H9 (cell line): Measurements from ENCODE around the gene EML1. TPM values are rescaled to one million over a fixed set of nuclear protein-coding genes. Genes with fewer than 3 reads are reported as not detected.

Experiments used
- DNase-seq: peaks from one replicate; pipeline ENCODE4 v3.0.0-alpha.2; 2017
- H2AFZ ChIP-seq: one replicate; pipeline ENCODE4 v1.6.1; 2013; ENCODE audit warnings: mild to moderate bottlenecking, low read length, control low read depth, moderate library complexity
- H2AK5ac ChIP-seq: 2 replicates; pipeline ENCODE4 v1.6.1; 2013; ENCODE audit warnings: low read length, control low read depth, mixed read lengths; ENCODE audit not compliant: insufficient read length
- H2BK120ac ChIP-seq: one replicate; pipeline ENCODE4 v1.6.1; 2013; ENCODE audit warnings: low read depth, mild to moderate bottlenecking, low read length, control low read depth, inconsistent platforms; ENCODE audit not compliant: poor library complexity, severe bottlenecking
- H2BK12ac ChIP-seq: 2 replicates; pipeline ENCODE4 v1.6.1; 2013; ENCODE audit warnings: low read length, control low read depth, mixed read lengths, low read depth; ENCODE audit not compliant: insufficient read length
- H2BK15ac ChIP-seq: 2 replicates; pipeline ENCODE4 v1.6.1; 2013; ENCODE audit warnings: low read depth, low read length, control low read depth
- H2BK20ac ChIP-seq: one replicate; pipeline ENCODE4 v1.6.1; 2013; ENCODE audit warnings: low read depth, mild to moderate bottlenecking, low read length, control low read depth, inconsistent platforms; ENCODE audit not compliant: poor library complexity, severe bottlenecking
- H2BK5ac ChIP-seq: 2 replicates; pipeline ENCODE4 v1.6.1; 2013; ENCODE audit warnings: low read length, control low read depth, mixed read lengths; ENCODE audit not compliant: insufficient read length
- H3K14ac ChIP-seq: 2 replicates; pipeline ENCODE4 v1.6.1; 2013; ENCODE audit warnings: low read length, control low read depth; ENCODE audit not compliant: insufficient read depth
- H3K18ac ChIP-seq: 2 replicates; pipeline ENCODE4 v1.6.1; 2013; ENCODE audit warnings: low read depth, mild to moderate bottlenecking, mixed read lengths, low read length, control low read depth; ENCODE audit not compliant: insufficient read length
- H3K23ac ChIP-seq: 2 replicates; pipeline ENCODE4 v1.6.1; 2013; ENCODE audit warnings: low read length, control low read depth, mixed read lengths, low read depth; ENCODE audit not compliant: insufficient read length
- H3K23me2 ChIP-seq: 2 replicates; pipeline ENCODE4 v1.6.1; 2013; ENCODE audit warnings: low read depth, mild to moderate bottlenecking, mixed read lengths, low read length, control low read depth; ENCODE audit not compliant: insufficient read length, poor library complexity, severe bottlenecking
- H3K27ac ChIP-seq: 2 replicates; pipeline ENCODE4 v1.5.1; 2013; ENCODE audit warnings: low read length, control low read depth, mixed read lengths, low read depth; ENCODE audit not compliant: insufficient read length
- H3K27me3 ChIP-seq: 2 replicates; pipeline ENCODE4 v1.6.1; 2013; ENCODE audit warnings: low read length, control low read depth, inconsistent platforms; ENCODE audit not compliant: insufficient read depth
- H3K4ac ChIP-seq: 2 replicates; pipeline ENCODE4 v1.6.1; 2013; ENCODE audit warnings: low read depth, mild to moderate bottlenecking, control low read depth, inconsistent platforms, low read length, moderate library complexity
- H3K4me1 ChIP-seq: 2 replicates; pipeline ENCODE4 v1.6.1; 2013; ENCODE audit warnings: low read length, control low read depth, inconsistent platforms; ENCODE audit not compliant: insufficient read depth
- H3K4me2 ChIP-seq: 2 replicates; pipeline ENCODE4 v1.6.1; 2013; ENCODE audit warnings: low read length, control low read depth, mixed read lengths; ENCODE audit not compliant: insufficient read length, insufficient read depth
- H3K56ac ChIP-seq: 2 replicates; pipeline ENCODE4 v1.6.1; 2013; ENCODE audit warnings: low read depth, mild to moderate bottlenecking, mixed read lengths, low read length, control low read depth; ENCODE audit not compliant: insufficient read length
- H3K79me1 ChIP-seq: 2 replicates; pipeline ENCODE4 v1.6.1; 2013; ENCODE audit warnings: low read depth, mild to moderate bottlenecking, moderate library complexity, low read length, control low read depth, inconsistent platforms; ENCODE audit not compliant: insufficient read depth, poor library complexity, severe bottlenecking
- H3K79me2 ChIP-seq: 2 replicates; pipeline ENCODE4 v1.6.1; 2013; ENCODE audit warnings: low read length, control low read depth, inconsistent platforms; ENCODE audit not compliant: insufficient read depth
- H3K9ac ChIP-seq: 2 replicates; pipeline ENCODE4 v1.6.1; 2013; ENCODE audit warnings: low read length, control low read depth, mixed read lengths; ENCODE audit not compliant: insufficient read length; ENCODE audit errors: extremely low read depth
- H3K9me3 ChIP-seq: one replicate; pipeline ENCODE4 v1.6.1; 2013; ENCODE audit warnings: low read depth, low read length, inconsistent platforms; ENCODE audit not compliant: control insufficient read depth
- H3T11ph ChIP-seq: one replicate; pipeline ENCODE4 v1.6.1; 2013; ENCODE audit warnings: mild to moderate bottlenecking, low read length, control low read depth, inconsistent platforms
- H4K20me1 ChIP-seq: one replicate; pipeline ENCODE4 v1.6.1; 2013; ENCODE audit not compliant: control insufficient read depth, insufficient read length, insufficient read depth
- H4K5ac ChIP-seq: 2 replicates; pipeline ENCODE4 v1.6.1; 2013; ENCODE audit warnings: low read depth, mild to moderate bottlenecking, mixed read lengths, low read length, control low read depth; ENCODE audit not compliant: insufficient read length
- H4K8ac ChIP-seq: replicated peaks from 2 replicates; pipeline ENCODE4 v1.6.1; 2013; ENCODE audit warnings: low read length, control low read depth, mixed read lengths, low read depth; ENCODE audit not compliant: insufficient read length
- H4K91ac ChIP-seq: 2 replicates; pipeline ENCODE4 v1.6.1; 2013; ENCODE audit warnings: low read depth, mild to moderate bottlenecking, moderate library complexity, mixed read lengths, low read length, control low read depth; ENCODE audit not compliant: insufficient read length
- H3K27ac Mint-ChIP-seq, 3 experiments: 2 replicates in 2 of 3; 3 replicates in 1 of 3; pipeline ENCODE4 v1.8.0; 2020 to 2021; ENCODE audit warnings: mixed read lengths in 3 of 3, mild to moderate bottlenecking in 1 of 3, moderate library complexity in 1 of 3
- H3K27me3 Mint-ChIP-seq: 2 replicates; pipeline ENCODE4 v1.8.0; 2021; ENCODE audit warnings: low read depth, mild to moderate bottlenecking, moderate library complexity, mixed read lengths
- H3K36me3 Mint-ChIP-seq, 3 experiments: 2 replicates in 2 of 3; 3 replicates in 1 of 3; pipeline ENCODE4 v1.8.0; 2020 to 2021; ENCODE audit warnings: low read depth in 3 of 3, mixed read lengths in 3 of 3; ENCODE audit not compliant: insufficient read depth in 1 of 3
- H3K4me1 Mint-ChIP-seq, 2 experiments: 2 replicates each; pipeline ENCODE4 v1.8.0; 2020; ENCODE audit warnings: mixed read lengths in 2 of 2
- H3K4me3 Mint-ChIP-seq, 2 experiments: 2 replicates in 1 of 2; 3 replicates in 1 of 2; pipeline ENCODE4 v1.8.0; 2020 to 2021; ENCODE audit warnings: mild to moderate bottlenecking in 2 of 2, mixed read lengths in 2 of 2, moderate library complexity in 1 of 2
- H3K9me3 Mint-ChIP-seq, 2 experiments: 2 replicates in 1 of 2; 3 replicates in 1 of 2; pipeline ENCODE4 v1.8.0; 2020; ENCODE audit warnings: mild to moderate bottlenecking in 2 of 2, mixed read lengths in 2 of 2, moderate library complexity in 1 of 2
- WGBS: extraction: QIAGEN DNeasy Blood & Tissue Kit; methylation state at CpG from one replicate; pipeline ENCODE4 v1.1.7; 2013; ENCODE audit warnings: missing lambda C conversion rate, low lambda C conversion rate, mixed read lengths; ENCODE audit not compliant: insufficient read length; ENCODE audit errors: extremely low coverage; 5-methylcytosine and 5-hydroxymethylcytosine counted together
- total RNA-seq: library from RNA; stranded (reverse); gene quantifications from 2 replicates; pipeline ENCODE4 v1.2.1, GENCODE V29; 2021
- TF ChIP-seq, protein P1 (sequence below): fragments of 200-600 bp; sonication (generic); conservative IDR thresholded peaks from 3 replicates; pipeline ENCODE4 v1.8.0; 2021; ENCODE audit warnings: antibody characterized with exemption, mild to moderate bottlenecking

EML1 gene
- total RNA-seq, 1 experiment from 2014 or later: 16.7 TPM

DNA sequence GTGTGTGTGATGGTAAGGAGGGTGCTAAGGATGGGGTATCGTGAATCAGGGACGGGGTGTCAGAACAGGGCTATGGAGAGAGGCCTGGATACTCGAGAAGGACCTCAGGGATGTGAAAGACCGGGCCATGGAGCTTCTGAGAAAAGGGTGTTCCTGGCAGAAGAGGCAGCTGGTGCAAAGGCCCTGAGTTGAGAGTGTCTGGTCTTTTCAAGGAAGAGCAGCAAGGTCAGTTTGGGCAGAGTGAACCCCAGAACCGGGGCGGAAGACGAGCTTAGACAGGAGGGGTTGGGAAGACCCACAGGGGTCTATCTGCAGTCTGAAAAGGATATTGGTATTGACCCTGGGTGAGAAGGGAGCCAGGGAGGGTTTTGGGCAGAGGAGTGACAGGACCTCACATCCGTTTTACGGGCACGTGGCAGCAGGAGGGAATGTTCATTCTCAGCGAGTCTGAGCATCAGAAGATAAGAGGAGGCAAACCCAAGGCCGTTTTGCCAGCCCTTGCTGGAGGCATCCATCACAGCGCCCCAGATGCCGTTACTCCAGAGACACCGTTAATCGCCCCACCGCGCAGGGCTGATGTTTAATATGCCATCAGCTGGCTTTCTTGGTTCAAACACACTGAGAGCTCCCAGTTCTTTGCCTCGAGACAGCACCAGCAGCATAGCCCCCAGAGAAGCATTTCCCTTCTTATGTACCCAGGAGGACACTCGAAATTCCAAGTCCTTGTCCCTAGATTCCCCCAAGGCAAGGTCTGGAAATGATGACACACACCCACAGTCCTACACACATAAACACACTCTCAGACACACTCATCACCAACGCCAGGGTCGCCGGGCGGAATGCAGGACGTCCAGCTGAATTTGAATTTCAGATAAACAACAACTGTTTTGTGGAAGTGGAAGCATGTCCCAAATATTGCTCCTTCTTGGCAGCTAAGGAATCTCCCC lies 41.4 kb upstream of the EML1 start:
- no peak overlapping the region for H2BK20ac ChIP-seq
- H2BK15ac ChIP-seq: no peak overlapping the region
- no peak overlapping the region; a peak in 1 of 5 replicates for H3K4me3 Mint-ChIP-seq
- H3K14ac ChIP-seq: no peak overlapping the region
- no peak overlapping the region for H3K27ac ChIP-seq
- no peaks in the 10 kb centered on the region for H3K23me2 ChIP-seq
- H2AK5ac ChIP-seq: no peak overlapping the region
- no peak overlapping the region for H3K18ac ChIP-seq
- H3K27ac Mint-ChIP-seq: peak overlapping the region in 2 of 3 experiments; percentile 14 to 15; a peak in 1 of 7 replicates
- TF ChIP-seq, protein P1, sequence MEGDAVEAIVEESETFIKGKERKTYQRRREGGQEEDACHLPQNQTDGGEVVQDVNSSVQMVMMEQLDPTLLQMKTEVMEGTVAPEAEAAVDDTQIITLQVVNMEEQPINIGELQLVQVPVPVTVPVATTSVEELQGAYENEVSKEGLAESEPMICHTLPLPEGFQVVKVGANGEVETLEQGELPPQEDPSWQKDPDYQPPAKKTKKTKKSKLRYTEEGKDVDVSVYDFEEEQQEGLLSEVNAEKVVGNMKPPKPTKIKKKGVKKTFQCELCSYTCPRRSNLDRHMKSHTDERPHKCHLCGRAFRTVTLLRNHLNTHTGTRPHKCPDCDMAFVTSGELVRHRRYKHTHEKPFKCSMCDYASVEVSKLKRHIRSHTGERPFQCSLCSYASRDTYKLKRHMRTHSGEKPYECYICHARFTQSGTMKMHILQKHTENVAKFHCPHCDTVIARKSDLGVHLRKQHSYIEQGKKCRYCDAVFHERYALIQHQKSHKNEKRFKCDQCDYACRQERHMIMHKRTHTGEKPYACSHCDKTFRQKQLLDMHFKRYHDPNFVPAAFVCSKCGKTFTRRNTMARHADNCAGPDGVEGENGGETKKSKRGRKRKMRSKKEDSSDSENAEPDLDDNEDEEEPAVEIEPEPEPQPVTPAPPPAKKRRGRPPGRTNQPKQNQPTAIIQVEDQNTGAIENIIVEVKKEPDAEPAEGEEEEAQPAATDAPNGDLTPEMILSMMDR: no peak
- no peaks in the 10 kb centered on the region for H3K9me3 Mint-ChIP-seq
- no peak overlapping the region for H3K4me2 ChIP-seq
- peaks cover 2% of the 10 kb centered on the region; the same call in 1 of the 2 replicates for H3K4me1 ChIP-seq
- no peak overlapping the region for H3T11ph ChIP-seq
- DNase-seq: no peak
- no peaks in the 10 kb centered on the region for H3K79me1 ChIP-seq
- no peak overlapping the region for H4K5ac ChIP-seq
- no peak overlapping the region for H2AFZ ChIP-seq
- no peak overlapping the region for H2BK12ac ChIP-seq
- H3K9me3 ChIP-seq: no peaks in the 10 kb centered on the region
- no peak overlapping the region for H2BK5ac ChIP-seq
- no CpG with 5 or more reads among the region's 25 CpGs for WGBS
- no peak overlapping the region for H3K23ac ChIP-seq
- H4K20me1 ChIP-seq: no peaks in the 10 kb centered on the region
- no peaks in the 10 kb centered on the region for H3K79me2 ChIP-seq
- no peak overlapping the region for H3K56ac ChIP-seq
- H4K91ac ChIP-seq: no peak overlapping the region
- no peaks in the 10 kb centered on the region for H3K27me3 ChIP-seq
- H3K36me3 Mint-ChIP-seq: no peaks in the 10 kb centered on the region
- H2BK120ac ChIP-seq: no peak overlapping the region
- peaks cover 11 to 15% of the 10 kb centered on the region in 2 experiments for H3K4me1 Mint-ChIP-seq
- peaks cover 20% of the 10 kb centered on the region for H3K27me3 Mint-ChIP-seq
- H3K4ac ChIP-seq: no peak overlapping the region
- no peak overlapping the region for H4K8ac ChIP-seq
- H3K9ac ChIP-seq: no peak overlapping the region
